ENCODE results near the gene PCDHB2.
"Not testable (repeated sequence)": the region's sequence is repeated elsewhere in the genome, so short reads cannot be mapped to it uniquely, and the experiment has no call there.

PCDHB2 gene

DNA sequence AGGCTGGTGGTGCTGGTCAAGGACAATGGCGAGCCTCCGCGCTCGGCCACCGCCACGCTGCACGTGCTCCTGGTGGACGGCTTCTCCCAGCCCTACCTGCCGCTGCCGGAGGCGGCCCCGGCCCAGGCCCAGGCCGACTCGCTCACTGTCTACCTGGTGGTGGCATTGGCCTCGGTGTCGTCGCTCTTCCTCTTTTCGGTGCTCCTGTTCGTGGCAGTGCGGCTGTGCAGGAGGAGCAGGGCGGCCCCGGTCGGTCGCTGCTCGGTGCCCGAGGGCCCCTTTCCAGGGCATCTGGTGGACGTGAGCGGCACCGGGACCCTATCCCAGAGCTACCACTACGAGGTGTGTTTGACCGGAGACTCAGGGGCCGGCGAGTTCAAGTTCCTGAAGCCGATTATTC, 42.9 kb downstream of the PCDHB2 start:
- not testable (repeated sequence) for DNase-seq
